GM13976 (cell line): Measurements from ENCODE around the gene CELF2.

Experiments used
- DNase-seq: peaks from one replicate; pipeline ENCODE4 v3.0.0; 2012; ENCODE audit warnings: low spot score
- CTCF ChIP-seq: IDR thresholded peaks from 2 replicates; pipeline ENCODE4 v1.5.1; 2012; ENCODE audit warnings: borderline replicate concordance, mild to moderate bottlenecking; ENCODE audit not compliant: insufficient read depth; ENCODE audit errors: extremely low read depth, missing control alignments, control extremely low read depth
- in situ Hi-C: fragments of 300-500 bp; cut with MboI; formaldehyde crosslinking; loops from one replicate; pipeline ENCODE4 v1.12.0; 2022; ENCODE audit warnings: low sequenced_read_pairs, mixed read lengths, inconsistent platforms; ENCODE audit not compliant: unreplicated experiment

Gene CELF2

GRCh38 chr10:11326241-11326640 is 308.6 kb downstream of the CELF2 start:
- no peak for DNase-seq
- in situ Hi-C loops = no loop called here
- no peak for TF ChIP-seq CTCF

DNA sequence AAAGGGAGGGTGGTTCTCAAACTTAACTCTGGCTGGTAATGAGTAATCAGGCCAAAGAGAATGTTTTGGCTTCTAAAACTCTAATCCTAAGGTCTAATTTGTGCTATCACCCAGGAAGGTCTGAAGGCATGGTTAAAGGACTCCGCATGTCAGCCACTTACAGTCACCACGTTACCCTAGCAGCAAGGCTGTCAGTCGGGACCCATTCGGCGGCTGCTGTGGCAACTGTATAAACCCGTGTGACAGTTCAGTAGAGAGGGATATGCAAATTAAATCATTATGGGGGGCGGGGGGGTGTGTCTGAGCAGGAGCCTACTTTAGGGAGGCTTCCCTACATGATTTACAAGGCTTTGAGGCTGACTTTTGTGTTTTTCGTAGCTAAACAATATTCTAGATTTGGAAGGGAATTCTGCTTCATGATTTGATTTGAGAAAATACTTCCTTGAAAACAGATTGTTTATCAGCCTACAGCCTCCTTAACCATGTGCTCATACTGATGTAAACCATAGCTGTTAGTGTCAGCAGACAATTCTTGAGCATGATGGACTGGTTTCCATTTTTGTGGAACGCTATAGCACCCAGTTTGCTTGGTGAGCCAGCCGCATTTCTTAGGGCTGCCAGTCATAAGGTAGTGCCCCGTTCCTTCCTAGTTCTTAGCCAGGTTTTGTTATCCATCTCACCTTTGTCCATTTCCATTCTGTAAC is 309.4 kb downstream of the CELF2 start:
- no peak for TF ChIP-seq CTCF
- in situ Hi-C loops = no loop called here
- DNase-seq = no peak

GRCh38 chr10:11328264-11329061 is 310.8 kb downstream of the CELF2 start:
- no peak for TF ChIP-seq CTCF
- in situ Hi-C loops = no loop called here
- DNase-seq = no peak

DNA sequence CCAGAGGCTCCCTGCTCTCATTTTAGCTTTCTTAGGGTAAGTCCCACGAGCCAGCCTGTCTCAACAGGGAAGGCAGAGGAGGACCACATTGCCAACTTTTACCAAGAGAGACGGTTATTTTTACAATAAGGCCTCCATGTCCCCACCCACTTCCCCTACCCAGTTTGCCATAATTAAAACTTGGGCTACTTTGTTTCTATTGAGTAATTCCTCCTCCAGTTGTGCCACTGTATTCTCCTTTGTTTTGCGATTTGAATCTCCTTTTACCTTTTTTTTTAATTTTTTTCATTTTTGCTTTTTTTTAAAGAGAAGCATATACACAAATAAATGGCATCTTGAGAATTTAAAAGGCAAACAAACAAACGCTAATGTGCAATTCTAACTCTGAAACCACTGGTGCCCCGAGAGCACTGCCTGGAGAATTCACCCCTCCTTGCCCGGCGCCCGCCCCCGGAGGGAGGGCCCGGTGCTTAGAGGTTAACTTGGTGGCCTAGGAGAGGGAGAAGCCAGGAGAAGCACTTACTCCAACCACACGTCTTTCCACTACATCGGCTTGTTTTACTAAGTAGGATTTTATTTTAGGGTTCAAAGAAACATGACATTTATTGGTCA is 311.5 kb downstream of the CELF2 start:
- no peak for DNase-seq
- TF ChIP-seq CTCF = no peak
- in situ Hi-C loops = no loop called here

GRCh38 chr10:11330383-11331045 is 312.8 kb downstream of the CELF2 start:
- no peak for TF ChIP-seq CTCF
- in situ Hi-C loops = no loop called here
- no peak for DNase-seq

DNA sequence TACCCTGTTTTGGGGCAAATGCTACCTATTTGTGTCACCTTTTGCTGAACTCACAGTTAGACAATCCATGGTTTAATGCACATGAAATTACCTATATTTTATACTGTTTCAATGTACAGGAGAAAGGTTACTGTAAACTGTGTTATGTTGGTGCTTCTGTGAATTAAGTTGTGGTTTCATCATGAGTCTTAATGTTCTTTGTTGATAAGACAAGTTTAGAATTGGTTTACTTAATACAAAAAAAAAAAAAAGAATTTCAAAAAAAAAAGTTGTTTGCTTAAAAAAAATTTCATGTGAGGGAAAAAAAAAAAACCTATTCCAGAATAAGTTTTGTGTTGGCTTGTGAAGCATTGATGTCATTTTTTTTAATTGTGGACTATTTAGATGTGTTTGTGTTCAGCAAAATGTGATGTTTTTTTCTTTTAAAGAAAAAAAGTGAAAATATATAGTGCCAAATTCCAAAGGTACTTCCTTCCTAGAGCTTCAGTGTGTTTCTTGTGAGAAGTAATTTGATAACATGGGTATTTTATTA is 313.4 kb downstream of the CELF2 start:
- no peak for DNase-seq
- in situ Hi-C loops = no loop called here
- TF ChIP-seq CTCF = no peak
